OCI-LY3 (cell line): ENCODE data around the gene SORL1.
"Not testable (repeated sequence)": the region's sequence is repeated elsewhere in the genome, so short reads cannot be mapped to it uniquely, and the experiment has no call there.

Source experiments
- H2AFZ ChIP-seq: fragments of 200-600, 300-600 bp; shearing (Covaris generic); 2 replicates; pipeline ENCODE4 v1.6.0; 2014; ENCODE audit warnings: antibody characterized with exemption, low read depth, low read length
- H3K27ac ChIP-seq: fragments of 200-600, 300-600 bp; sonication (generic); 2 replicates; pipeline ENCODE4 v1.5.1; 2014; ENCODE audit warnings: mild to moderate bottlenecking, low read length, moderate library complexity, mixed read lengths
- H3K27me3 ChIP-seq: fragments of 200-600, 300-600 bp; sonication (generic); 2 replicates; pipeline ENCODE4 v1.6.1; 2014; ENCODE audit warnings: low read depth, low read length, mixed read lengths
- H3K36me3 ChIP-seq: fragments of 200-600, 300-600 bp; sonication (generic); replicated peaks from 2 replicates; pipeline ENCODE3; 2014; ENCODE audit warnings: low read depth, low read length, mixed read lengths
- H3K4me1 ChIP-seq: fragments of 300-600, 200-600 bp; sonication (generic); 2 replicates; pipeline ENCODE4 v1.6.1; 2014; ENCODE audit warnings: low read length, mixed read lengths
- H3K4me2 ChIP-seq: fragments of 200-600, 300-600 bp; sonication (generic); 2 replicates; pipeline ENCODE4 v1.6.1; 2014; ENCODE audit warnings: low read length, mixed read lengths
- H3K4me3 ChIP-seq: fragments of 300-600, 200-600 bp; sonication (generic); 2 replicates; pipeline ENCODE4 v1.5.1; 2014; ENCODE audit warnings: antibody characterized with exemption, mild to moderate bottlenecking, low read length, moderate library complexity
- H3K79me2 ChIP-seq: fragments of 300-600, 200-600 bp; shearing (Covaris generic); 2 replicates; pipeline ENCODE4 v1.6.1; 2014; ENCODE audit warnings: mild to moderate bottlenecking, low read length, mixed read lengths
- H3K9ac ChIP-seq: fragments of 300-600, 200-600 bp; shearing (Covaris generic); 2 replicates; pipeline ENCODE4 v1.6.0; 2014; ENCODE audit warnings: mild to moderate bottlenecking, low read length, moderate library complexity
- H3K9me3 ChIP-seq: fragments of 200-600, 300-600 bp; shearing (Covaris generic); 2 replicates; pipeline ENCODE4 v1.6.1; 2014; ENCODE audit warnings: low read length, mixed read lengths; ENCODE audit not compliant: insufficient read depth
- H4K20me1 ChIP-seq: fragments of 200-600, 300-600 bp; sonication (generic); 2 replicates; pipeline ENCODE4 v1.6.1; 2016; ENCODE audit warnings: low read length, mixed read lengths; ENCODE audit not compliant: insufficient read depth
- EZH2phosphoT487 ChIP-seq: fragments of 200-600 bp; shearing (Covaris generic); IDR thresholded peaks from 2 replicates; pipeline ENCODE4 v1.6.1; 2018; ENCODE audit warnings: antibody characterized with exemption, mixed run types, low read depth
- TF ChIP-seq, protein P1 (sequence below): fragments of 200-600, 300-600 bp; sonication (generic); IDR thresholded peaks from 2 replicates; pipeline ENCODE4 v1.5.1; 2014; ENCODE audit warnings: antibody characterized with exemption, low read length, low read depth

The SORL1 gene

DNA sequence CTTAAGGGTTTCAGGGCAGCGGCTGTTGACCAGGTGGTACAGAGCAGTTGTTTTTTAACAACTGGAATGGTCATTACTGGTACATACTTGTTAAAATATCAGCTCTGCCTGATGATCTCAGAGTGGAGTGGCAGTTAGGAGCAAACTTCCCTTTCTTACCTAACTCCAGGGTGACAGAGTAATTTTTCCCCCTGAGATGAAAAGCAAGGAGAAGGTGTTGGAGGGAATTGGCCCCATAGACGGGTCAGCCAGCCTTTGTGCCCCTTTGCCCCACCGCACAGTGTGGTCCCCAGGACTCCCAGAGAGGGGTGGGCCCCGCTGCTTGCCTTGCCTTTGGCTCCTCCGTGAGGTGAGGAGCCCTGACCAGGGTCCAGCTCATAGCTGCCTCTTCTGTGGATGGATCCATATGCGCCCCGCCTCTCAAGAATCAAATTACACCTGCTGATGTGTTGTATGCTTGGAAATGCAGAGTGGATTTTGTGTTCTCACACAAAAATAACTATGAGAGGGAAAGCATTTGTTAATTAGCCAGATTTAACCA is 27.7 kb downstream of the SORL1 start:
- H3K4me1 ChIP-seq = peaks cover 11% of the 10 kb centered on the region
- H3K9ac ChIP-seq = no peak overlapping the region
- peaks cover 70% of the 10 kb centered on the region for H3K36me3 ChIP-seq
- no peaks in the 10 kb centered on the region for H3K27me3 ChIP-seq
- no peak overlapping the region for H3K4me2 ChIP-seq
- H4K20me1 ChIP-seq = peaks cover 83% of the 10 kb centered on the region
- H3K79me2 ChIP-seq = peaks cover 72% of the 10 kb centered on the region
- H2AFZ ChIP-seq = no peak overlapping the region
- H3K27ac ChIP-seq = no peak overlapping the region
- no peaks in the 10 kb centered on the region for H3K9me3 ChIP-seq
- no peak for TF ChIP-seq EZH2phosphoT487
- TF ChIP-seq, protein P1, sequence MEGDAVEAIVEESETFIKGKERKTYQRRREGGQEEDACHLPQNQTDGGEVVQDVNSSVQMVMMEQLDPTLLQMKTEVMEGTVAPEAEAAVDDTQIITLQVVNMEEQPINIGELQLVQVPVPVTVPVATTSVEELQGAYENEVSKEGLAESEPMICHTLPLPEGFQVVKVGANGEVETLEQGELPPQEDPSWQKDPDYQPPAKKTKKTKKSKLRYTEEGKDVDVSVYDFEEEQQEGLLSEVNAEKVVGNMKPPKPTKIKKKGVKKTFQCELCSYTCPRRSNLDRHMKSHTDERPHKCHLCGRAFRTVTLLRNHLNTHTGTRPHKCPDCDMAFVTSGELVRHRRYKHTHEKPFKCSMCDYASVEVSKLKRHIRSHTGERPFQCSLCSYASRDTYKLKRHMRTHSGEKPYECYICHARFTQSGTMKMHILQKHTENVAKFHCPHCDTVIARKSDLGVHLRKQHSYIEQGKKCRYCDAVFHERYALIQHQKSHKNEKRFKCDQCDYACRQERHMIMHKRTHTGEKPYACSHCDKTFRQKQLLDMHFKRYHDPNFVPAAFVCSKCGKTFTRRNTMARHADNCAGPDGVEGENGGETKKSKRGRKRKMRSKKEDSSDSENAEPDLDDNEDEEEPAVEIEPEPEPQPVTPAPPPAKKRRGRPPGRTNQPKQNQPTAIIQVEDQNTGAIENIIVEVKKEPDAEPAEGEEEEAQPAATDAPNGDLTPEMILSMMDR = no peak
- no peak overlapping the region for H3K4me3 ChIP-seq

DNA sequence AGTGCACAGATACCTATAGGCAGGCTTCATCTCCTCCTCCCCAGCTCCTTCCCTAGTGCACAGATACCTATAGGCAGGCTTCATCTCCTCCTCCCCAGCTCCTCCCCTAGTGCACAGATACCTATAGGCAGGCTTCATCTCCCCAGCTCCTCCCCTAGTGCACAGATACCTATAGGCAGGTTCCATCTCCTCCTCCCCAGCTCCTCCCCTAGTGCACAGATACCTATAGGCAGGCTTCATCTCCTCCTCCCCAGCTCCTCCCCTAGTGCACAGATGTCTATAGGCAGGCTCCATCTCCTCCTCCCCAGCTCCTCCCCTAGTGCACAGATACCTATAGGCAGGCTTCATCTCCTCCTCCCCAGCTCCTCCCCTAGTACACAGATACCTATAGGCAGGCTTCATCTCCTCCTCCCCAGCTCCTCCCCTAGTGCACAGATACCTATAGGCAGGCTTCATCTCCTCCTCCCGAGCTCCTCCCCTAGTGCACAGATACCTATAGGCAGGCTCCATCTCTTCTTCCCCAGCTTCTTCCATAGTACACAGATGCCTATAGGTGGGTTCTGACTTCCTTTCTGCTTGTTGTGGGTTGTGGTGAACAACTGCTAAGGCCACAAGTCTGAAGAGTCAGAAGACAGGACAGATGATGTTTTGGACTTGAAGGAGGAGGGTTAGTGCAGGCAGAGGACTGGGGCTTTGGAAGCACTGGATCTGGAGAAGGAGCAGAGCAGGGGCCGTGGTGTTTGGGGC is 29.5 kb downstream of the SORL1 start:
- Histone ChIP-seq H3K4me2 (peak overlapping the region; percentile 22; the same call in 1 of the 2 replicates), H3K36me3 (peaks cover 69% of the 10 kb centered on the region), H3K27ac (peak overlapping the region; percentile 38), H4K20me1 (peaks cover 80% of the 10 kb centered on the region), H3K79me2 (peaks cover 72% of the 10 kb centered on the region), H3K4me1 (peaks cover 11% of the 10 kb centered on the region)
- H3K9ac ChIP-seq, H2AFZ ChIP-seq, H3K9me3 ChIP-seq, H3K27me3 ChIP-seq, H3K4me3 ChIP-seq: not testable (repeated sequence)

DNA sequence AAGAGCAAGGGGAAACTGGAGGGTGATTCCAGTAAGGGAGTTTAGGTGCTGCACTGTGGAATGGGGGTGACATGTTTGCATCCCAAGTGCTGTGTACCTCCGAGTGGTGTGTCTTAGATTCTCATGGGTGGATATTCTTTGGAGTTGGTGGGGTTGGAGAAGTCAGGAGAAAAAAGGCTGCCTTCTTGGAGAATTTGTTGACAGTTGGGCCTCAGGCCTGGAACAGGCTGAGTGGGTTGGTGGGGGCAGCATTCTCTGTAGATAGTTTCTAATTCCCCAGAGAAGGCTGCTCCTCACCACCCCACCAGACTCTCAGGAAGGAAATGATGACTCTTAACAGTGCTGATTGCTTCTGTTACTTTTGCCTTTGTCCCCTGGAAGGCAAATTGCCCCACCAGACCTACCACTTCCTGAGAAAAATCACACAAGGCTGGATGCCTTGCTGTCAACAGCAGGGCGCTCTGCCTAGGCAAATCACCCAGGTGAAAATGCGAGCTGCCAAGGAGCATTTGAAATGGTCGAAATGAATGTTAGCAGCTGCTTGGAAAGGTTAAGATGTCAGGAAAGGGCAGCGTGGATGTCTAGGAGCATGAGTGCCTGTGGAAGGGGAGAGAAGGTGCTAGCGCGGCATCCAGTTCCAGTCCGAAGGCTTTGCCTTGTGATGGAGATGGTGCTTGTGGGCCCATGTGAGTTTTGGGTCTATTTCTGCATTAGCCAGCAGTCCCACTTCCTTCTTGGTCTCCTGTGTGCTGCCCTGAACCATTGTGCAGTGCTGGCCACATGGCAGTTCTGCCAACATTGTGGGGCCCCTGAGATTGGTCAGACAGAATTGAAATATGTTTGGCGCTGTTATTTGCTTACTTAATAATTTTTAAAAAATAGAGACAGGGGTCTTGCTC is 30.4 kb downstream of the SORL1 start:
- Histone ChIP-seq H3K27ac (peak overlapping the region; percentile 38), H3K79me2 (peaks cover 75% of the 10 kb centered on the region), H2AFZ (no peak overlapping the region), H3K9me3 (no peaks in the 10 kb centered on the region), H3K4me1 (peaks cover 11% of the 10 kb centered on the region), H3K9ac (no peak overlapping the region), H3K27me3 (no peaks in the 10 kb centered on the region), H3K4me3 (no peak overlapping the region), H3K4me2 (peak overlapping the region; percentile 22; the same call in 1 of the 2 replicates), H3K36me3 (peaks cover 73% of the 10 kb centered on the region), H4K20me1 (peaks cover 82% of the 10 kb centered on the region)
- TF ChIP-seq, protein P1 = no peak
- no peak for TF ChIP-seq EZH2phosphoT487

DNA sequence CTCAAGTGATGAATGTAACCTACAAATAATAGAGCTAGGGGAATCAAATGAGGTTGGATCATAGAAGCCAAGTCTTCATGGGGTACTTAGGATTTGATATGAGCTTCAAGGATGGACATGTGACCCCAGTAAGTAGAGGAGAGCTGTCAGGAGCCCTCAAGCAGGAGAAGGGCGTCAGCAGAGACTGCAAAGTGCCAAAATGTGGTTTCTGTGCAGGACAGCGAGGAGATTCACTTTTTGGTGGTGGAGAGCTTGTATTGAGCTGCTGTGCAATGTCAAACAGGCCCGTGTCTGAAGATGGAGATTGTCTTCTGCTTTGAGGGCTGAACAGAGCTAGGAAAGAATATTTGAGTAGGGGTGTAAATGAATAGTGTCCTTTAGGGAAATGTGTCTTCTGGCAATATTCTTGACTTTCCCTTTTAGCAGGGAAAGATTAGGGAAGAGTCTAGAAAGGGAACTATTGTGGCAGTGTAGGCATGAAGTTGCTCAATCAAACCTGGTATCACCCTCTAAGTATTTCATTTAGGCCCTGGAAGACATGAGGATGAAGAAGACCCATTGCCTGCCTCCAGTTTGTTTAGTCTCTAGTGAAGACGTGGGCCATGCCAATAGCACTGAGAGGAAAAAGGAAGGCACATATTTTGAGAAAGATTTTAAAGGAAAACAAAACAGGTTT is 31.8 kb downstream of the SORL1 start:
- Histone ChIP-seq H3K4me3 (no peak overlapping the region), H3K27ac (no peak overlapping the region), H2AFZ (no peak overlapping the region), H3K9me3 (no peaks in the 10 kb centered on the region), H3K27me3 (no peaks in the 10 kb centered on the region), H4K20me1 (peaks cover 85% of the 10 kb centered on the region), H3K36me3 (peaks cover 75% of the 10 kb centered on the region), H3K4me1 (peaks cover 11% of the 10 kb centered on the region), H3K9ac (no peak overlapping the region), H3K4me2 (no peak overlapping the region), H3K79me2 (peaks cover 66% of the 10 kb centered on the region)
- no peak for TF ChIP-seq EZH2phosphoT487
- TF ChIP-seq, protein P1 = no peak
